ENCODE data around the gene STMN3.

Gene STMN3

GRCh38 chr20:63653041-63653973, at the start of gene STMN3:
STMN3 (minus strand) TSS chr20:63653424; CDS start chr20:63653345, 79 bp downstream.
- peak; percentile 38 for DNase-seq (ENCODE audit: low read depth)

GRCh38 chr20:63702036-63702665, 48.9 kb upstream of the STMN3 start:
- no peak for DNase-seq (ENCODE audit: low read depth)

GRCh38 chr20:63701329-63702035, 48.3 kb upstream of the STMN3 start:
- no peak for DNase-seq (ENCODE audit: low read depth)

DNA sequence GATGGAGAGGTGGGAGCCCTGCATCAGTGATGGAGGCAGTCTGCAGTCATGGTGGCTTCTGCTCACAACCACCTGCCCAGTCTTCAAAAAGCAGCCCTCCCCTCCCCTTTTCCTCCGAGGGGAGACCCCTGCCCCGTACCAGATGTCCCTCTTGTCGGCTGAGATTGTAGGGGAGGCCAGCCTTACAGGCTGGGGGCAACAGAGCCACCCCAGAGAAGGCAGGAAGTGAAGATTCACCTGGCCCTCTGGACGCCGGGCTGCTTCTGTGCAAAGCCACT, 47.8 kb upstream of the STMN3 start:
- no peak for DNase-seq (ENCODE audit: low read depth)

- no peak for DNase-seq (ENCODE audit: low read depth)
Measured at GRCh38 chr20:63700199-63701050, 47.2 kb upstream of the STMN3 start.

DNA sequence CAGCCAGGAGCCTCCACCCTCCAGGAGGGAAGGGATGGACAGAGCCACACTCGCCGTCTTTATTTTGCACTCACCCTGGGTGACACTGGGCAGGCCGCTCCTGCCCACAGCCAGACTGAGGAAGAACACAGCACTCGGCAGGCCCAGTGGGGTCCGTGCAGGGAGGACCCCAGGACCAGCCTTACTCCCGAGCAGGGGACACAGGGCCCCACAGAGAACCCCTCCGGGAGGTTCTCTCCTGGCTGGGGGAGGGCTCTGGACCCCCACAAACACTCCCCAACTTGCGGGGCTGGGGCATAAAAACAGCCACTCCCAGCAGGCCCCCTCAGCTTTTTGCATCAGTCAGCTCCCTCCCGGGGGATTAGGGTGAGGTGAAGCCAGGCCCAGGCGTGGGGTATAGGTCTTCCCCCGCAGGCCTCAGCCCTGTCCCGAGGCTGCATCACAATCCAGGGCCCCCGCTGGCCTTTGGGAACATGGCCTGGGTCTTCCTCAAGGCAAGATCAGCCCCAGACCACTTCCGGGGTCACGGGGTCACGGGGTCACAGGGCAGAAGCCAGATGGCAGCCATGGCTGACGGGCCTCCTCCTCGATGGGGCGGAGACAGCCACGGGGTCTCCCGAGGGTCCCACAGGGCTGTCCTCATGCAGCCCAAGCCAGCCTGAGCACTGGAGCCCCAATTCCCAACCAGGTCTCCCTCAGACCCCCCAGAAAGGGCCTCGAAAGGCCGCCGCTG, 46.4 kb upstream of the STMN3 start:
- DNase-seq (ENCODE audit: low read depth), result no peak

- DNase-seq (ENCODE audit: low read depth), result no peak
Measured at GRCh38 chr20:63698739-63699465, 45.7 kb upstream of the STMN3 start.

GRCh38 chr20:63697868-63698545, 44.8 kb upstream of the STMN3 start:
- DNase-seq (ENCODE audit: low read depth), result no peak

DNA sequence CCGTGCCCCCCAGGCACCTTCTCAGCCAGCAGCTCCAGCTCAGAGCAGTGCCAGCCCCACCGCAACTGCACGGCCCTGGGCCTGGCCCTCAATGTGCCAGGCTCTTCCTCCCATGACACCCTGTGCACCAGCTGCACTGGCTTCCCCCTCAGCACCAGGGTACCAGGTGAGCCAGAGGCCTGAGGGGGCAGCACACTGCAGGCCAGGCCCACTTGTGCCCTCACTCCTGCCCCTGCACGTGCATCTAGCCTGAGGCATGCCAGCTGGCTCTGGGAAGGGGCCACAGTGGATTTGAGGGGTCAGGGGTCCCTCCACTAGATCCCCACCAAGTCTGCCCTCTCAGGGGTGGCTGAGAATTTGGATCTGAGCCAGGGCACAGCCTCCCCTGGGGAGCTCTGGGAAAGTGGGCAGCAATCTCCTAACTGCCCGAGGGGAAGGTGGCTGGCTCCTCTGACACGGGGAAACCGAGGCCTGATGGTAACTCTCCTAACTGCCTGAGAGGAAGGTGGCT, 44.2 kb upstream of the STMN3 start:
- no peak for DNase-seq (ENCODE audit: low read depth)

GRCh38 chr20:63696628-63697356, 43.6 kb upstream of the STMN3 start, which contains the start of gene TNFRSF6B:
TNFRSF6B (plus strand) TSS chr20:63696652; CDS start chr20:63696768, 116 bp downstream.
- DNase-seq (ENCODE audit: low read depth), result no peak

DNA sequence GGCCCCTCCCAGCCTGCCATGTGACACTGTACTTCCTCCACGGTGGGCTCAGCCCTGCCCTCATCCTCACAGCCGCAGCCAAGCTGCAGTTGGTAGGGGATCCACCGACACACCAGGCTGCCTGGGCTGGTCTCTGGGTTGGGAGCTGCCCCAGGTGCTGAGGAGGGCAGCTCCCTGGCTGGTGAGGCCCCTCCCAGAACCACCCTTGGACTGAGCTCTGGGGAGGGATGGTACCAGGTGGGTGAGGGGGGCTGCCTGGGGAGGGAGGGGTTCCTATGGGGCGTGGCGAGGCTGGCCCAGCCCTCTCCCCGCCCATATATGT, 43.0 kb upstream of the STMN3 start:
- DNase-seq (ENCODE audit: low read depth), result no peak

DNA sequence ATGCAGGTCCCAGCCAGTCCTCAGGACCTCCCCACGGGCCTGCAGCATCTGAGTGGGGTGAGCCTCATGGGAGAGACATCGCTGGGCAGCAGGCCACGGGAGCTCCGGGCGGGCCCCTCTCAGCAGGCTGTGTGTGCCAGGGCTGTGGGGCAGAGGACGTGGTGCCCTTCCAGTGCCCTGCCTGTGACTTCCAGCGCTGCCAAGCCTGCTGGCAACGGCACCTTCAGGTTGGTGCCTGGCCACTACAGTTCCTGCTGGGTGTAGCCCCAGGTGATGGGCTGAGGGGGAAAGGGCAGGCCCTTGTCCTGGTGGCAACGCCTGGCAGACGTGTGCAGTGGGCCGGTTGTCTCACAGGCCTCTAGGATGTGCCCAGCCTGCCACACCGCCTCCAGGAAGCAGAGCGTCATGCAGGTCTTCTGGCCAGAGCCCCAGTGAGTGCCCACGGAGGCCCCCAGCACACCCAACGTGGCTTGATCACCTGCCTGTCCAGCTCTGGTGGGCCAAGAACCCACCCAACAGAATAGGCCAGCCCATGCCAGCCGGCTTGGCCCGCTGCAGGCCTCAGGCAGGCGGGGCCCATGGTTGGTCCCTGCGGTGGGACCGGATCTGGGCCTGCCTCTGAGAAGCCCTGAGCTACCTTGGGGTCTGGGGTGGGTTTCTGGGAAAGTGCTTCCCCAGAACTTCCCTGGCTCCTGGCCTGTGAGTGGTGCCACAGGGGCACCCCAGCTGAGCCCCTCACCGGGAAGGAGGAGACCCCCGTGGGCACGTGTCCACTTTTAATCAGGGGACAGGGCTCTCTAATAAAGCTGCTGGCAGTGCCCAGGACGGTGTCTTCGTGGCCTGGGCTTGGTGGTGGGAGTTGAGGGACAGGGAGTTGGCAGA, 42.4 kb upstream of the STMN3 start:
- no peak for DNase-seq (ENCODE audit: low read depth)

DNA sequence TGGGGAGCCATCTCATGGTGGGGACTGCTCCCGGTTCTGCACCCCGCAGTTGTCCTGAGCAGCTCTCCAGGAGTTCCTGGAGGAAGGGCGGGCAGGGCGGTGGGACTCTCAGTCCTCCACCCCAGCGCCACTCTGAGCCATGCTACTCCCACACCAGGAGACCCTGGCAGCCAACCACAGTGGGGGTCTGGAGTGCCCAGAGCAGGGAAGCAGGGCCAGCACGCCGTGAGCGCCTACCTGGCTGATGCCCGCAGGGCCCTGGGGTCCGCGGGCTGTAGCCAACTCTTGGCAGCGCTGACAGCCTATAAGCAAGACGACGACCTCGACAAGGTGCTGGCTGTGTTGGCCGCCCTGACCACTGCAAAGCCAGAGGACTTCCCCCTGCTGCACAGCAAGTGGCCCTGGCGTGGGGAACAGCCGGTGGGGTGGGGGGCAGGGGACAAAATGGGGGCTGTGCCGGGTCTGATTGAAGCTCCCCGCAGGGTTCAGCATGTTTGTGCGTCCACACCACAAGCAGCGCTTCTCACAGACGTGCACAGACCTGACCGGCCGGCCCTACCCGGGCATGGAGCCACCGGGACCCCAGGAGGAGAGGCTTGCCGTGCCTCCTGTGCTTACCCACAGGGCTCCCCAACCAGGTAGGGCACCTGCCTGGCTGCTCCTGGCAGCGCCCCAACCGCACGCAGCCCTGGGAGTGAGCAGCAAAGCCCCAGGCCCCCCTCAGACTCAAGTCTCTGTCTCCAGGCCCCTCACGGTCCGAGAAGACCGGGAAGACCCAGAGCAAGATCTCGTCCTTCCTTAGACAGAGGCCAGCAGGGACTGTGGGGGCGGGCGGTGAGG, 41.6 kb upstream of the STMN3 start:
- no peak for DNase-seq (ENCODE audit: low read depth)

GRCh38 chr20:63693733-63694583, 40.7 kb upstream of the STMN3 start:
- no peak for DNase-seq (ENCODE audit: low read depth)

DNA sequence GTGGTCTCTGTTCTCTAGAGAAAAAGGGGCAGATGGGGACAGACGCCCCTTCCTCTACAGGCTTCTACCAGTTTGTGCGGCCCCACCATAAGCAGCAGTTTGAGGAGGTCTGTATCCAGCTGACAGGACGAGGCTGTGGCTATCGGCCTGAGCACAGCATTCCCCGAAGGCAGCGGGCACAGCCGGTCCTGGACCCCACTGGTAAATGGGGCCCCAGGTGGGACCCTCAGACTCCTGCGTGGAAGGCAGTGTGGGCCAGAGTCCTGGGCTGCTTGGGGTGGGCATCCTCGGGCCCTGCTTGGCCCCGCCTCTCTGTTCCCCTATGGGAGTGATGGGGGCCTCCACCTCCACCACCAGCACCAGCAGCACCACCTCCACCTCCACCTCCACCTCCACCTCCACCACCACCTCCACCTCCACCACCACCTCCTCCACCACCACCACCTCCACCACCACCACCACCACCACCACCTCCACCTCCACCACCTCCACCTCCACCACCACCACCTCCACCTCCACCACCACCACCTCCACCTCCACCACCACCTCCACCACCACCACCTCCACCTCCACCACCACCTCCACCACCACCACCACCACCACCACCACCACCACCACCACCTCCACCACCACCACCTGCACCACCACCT, 40.0 kb upstream of the STMN3 start:
- no peak for DNase-seq (ENCODE audit: low read depth)
